HL-60/S4 treated with retinoic acid at 250 ng/mL for 4 days and 3 days (cell line): Measurements from ENCODE around the gene SLC9A6.

Experiments used
- in situ Hi-C: fragments of 300-500 bp; cut with MboI; formaldehyde crosslinking; loops from 2 replicates; pipeline ENCODE4 v1.7.0; 2022; ENCODE audit warnings: low sequenced_read_pairs

SLC9A6 gene

DNA sequence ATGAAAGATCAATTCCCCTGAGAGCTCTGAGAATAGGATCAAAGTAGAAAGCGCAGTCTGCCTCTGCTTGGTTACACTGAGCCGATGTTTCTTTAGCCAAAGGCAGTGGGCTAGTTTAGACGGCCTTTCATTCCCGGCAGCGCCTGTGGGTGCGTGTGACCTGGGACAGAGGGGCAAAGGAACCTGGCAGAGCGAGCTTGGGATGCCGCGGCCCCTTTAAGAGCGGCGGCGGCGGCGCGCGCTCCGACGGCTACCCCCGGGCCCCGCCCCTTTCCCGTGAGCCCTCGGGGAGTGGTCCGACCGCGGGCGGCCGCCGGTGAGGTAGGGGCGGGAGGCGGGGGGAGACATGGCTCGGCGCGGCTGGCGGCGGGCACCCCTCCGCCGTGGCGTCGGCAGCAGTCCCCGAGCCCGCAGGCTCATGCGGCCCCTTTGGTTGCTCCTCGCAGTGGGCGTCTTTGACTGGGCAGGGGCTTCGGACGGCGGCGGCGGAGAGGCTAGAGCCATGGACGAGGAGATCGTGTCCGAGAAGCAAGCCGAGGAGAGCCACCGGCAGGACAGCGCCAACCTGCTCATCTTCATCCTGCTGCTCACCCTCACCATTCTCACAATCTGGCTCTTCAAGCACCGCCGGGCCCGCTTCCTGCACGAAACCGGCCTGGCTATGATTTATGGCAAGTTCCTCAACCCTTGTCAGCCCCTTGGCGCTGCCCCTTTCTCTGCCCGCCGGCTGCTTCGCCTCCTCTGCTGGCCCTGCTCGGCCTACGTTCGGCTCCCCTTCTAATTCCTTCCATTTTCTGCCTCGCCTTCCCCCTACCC, at the start of gene SLC9A6:
TSS of gene SLC9A6 (plus strand) at position 279 of the 816 bp plus-strand sequence. CDS start at position 503, 224 bp downstream.
- in situ Hi-C loops, result no loop called here

DNA sequence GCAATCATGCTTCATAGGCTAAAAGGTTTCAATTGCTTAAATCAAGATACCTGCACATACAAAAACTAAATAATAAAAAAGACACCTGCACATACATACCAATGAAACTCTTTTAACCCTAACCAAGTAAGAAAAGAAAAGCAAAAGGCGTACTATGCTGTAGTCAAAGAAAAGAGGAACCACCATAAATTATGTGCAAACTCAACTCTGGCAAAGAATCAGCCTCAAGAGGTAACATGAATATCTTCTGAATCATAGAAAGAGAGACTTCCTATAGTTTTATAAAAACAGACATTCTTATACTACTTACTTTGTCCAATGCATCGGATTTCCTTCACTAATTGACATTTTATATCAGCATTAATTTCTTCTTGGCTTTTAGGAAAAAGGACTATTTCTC, 40.7 kb upstream of the SLC9A6 start:
- in situ Hi-C loops, result no loop called here

DNA sequence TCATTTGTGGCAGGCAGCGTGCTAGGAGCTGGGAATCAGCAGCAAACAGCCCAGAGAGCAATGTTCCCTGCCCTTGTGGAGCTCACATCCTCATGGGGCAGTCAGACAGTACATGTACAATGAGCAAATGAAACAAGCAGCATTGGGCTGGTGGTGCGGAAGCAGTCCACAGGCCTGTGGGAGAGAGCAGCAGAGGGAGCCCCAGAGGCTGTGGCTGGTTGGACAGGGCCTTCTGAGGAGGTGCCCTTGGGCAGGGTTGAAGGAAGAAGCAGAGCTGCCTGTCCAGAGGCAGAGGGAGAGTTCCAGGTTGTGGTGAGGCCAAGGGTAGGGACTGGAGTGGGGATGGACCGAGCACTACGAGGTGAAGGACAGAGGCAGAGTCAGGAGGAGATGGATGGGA, 33.9 kb upstream of the SLC9A6 start:
- in situ Hi-C loops, result no loop called here

DNA sequence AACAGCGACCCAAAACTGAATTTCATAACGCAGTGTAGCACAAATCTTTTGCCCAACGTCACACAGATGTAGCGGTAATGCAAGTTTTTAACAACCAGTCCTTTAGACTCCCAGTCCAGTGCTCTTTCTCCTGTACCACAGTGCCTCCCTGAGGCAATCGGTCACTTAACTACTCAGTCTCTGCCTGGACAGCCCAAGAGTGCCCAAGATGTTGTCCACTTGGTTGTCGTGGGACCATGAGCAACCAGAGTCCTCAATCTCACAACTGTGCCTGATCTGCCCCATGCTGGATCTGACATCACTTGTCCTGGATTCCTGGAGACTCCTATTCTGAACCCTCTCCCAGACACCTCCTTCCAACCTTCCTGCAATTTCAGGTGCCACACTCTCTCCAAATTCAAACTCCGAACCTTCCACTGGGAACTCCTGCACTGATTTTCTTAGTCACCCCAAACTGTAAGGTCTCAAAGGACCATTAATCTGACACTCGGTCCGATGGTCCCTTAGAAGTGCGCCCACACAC, 12.1 kb upstream of the SLC9A6 start:
- in situ Hi-C loops, result no loop called here

DNA sequence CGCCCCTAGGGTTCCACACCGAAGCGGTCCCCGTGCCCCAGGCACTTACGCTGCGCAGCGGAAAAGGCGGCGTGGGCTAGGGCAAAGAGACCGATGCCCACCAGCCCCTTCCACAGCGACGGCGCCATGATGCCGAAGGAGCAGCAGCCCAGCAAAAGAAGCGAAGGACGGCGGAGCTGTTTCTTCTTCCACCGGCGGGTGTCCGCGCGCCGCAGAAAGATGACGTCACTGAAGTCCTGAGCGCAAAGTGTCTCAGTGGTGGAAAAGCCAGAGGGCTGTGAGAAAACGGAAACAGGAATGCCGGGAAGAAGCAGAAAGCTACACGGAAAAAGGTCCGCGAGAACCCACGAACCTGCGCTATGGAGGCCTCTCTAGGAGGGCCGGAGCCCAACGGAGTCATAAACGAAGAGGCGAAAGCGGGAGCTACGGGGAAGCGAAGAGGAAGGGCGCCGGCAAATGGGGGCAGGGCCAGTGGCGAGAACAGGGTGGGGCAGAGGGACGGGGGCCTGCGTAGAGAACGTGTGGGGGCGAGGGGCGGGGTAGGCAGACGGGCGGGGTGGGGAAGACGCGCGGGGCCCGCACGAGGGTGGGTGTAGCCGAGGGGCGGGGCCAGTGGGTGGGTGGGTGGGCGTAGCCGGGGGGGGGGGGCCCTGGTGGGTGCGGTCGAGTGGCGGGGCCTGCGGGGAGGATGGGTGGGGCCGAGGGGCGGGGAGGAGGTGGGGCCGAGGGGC, 11.5 kb upstream of the SLC9A6 start, which contains the start of gene MMGT1:
TSS of gene MMGT1 (minus strand) at position 441 of the 731 bp plus-strand sequence. CDS start at position 128, 313 bp downstream.
- in situ Hi-C loops, result no loop called here

DNA sequence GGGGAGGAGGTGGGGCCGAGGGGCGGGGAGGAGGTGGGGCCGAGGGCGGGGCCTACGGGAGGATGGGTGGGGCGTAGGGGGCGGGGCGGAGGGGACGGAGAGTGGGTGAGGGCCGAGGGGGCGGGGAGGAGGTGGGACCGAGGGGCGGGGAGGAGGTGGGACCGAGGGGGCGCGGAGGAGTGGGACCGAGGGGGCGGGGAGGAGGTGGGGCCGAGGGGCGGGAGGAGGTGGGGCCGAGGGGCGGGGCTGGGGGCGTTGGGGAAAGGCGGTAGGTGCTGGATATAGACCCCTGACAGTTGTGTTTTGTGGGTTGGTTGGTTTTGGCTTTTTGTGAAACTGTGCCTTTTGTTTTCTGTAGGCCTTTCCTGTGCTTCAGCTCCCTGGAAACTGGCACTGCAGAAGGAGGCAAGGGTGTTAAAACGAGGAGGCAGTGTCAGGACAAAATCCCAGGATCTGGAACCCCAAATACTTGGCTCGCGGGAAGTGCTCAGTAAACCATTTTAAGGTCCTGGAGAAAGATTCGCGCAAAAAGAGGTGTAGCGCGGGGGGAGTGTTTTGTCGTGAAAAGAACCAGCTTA, 10.9 kb upstream of the SLC9A6 start:
- in situ Hi-C loops, result no loop called here

DNA sequence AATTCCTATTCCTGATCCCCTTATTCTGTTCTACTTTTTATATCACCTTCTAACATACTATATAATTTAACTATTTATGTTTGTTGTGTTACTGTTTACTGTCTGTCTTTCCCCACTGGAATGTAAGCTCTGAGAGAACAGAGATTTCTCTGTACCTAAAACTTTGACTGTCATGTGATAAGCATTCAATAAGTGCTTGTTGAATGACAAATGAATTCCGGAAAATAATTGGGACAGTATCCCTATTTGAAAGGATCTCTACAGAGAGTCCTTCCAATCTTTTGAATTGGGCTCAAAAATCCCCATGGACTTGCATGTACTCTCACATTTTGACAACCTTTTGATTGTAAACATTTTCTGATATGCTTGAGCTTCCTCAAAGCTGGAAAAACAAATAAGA, 9.8 kb upstream of the SLC9A6 start:
- in situ Hi-C loops, result no loop called here

DNA sequence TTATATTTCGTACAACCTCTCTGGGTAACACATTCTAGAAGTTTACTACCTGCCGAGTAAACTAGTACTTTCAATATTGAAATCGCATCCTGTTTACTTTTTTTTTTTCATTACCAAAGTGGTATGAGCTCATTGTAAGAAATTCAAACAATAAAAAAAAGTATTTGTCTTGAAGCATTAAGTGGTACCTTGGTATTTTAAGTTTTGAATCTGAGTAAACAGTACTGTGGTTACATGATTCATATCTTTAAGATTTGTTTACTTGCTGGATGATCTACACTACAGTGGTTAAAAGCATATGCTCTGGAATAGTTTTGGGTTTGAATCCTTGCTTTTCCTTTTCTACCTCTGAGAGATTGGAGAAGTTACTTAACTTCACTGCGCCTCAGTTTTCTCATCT, 7.6 kb upstream of the SLC9A6 start:
- in situ Hi-C loops, result no loop called here

DNA sequence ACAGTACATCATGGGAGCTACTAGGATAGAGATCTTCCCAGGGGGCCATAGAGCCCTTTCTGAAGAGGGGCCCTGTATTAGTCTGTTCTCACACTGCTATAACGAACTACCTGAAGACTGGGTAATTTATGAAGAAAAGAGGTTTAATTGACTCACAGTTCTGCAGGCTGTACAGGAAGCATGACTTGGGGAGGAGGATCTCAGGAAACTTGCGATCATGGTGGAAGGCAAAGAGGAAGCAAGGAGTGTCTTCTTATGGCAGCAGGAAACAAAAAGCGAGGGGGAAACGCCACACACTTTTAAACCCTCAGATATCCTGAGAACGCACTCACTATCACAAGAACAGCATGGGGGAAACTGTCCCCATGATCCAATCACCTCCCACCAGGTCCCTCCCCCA, 4.2 kb upstream of the SLC9A6 start:
- in situ Hi-C loops, result no loop called here

DNA sequence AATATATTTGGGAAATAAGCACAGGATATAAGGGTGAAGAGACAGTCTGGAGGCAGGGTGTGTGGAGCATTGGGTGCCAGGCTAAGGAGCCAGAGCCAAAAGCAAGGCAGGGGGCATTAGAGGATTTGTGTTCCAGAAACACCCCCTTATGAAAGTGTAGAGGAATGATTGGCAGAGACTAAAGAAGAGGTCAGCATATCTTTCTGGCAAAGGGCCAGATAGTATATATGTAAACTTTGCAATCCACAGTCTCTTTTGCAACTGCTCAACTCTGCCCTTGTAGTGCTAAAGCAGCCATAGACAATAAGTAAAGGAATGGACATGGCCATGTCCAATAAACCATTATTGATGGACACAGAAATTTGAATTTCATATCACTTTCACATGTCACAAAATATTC, 3.6 kb upstream of the SLC9A6 start:
- in situ Hi-C loops, result no loop called here

DNA sequence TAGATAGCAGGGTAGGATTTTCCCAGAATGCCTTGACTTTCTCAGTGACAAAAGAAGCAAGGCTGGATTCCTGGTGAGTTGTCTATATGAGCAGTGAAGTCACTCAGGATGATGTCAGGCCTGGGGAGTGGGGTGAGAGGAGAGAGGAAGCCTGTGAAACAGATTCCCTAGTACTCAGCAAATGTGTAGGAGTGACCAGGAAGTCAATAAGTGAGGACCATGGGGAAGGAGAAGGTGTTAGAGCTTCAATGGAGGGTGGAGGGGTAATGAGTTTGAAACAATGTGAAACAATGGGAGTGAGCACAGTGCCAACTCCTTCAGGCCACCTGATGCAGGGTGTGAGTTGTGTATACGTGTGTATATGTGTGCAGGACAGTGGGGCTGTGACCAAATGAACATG, 2.4 kb upstream of the SLC9A6 start:
- in situ Hi-C loops, result no loop called here

DNA sequence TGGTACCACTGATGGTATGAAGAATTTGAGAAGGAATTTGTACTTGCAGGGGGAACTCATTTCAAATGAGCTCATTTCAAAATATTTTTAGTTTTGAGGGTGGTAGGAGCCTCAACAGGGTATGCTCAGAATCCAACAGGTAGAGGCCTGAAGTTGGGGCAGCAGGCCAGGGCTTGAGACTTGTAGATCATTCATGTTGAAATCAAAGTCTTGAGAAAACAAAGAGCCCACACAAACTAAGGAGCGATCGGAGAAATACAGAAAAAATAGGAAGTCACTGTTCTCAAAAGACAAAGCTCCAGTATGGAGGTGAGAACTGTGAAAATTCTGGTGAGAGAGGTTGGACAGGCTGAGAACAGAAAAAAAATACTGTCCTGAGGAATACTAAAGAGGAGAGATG, 979 bp upstream of the SLC9A6 start:
- in situ Hi-C loops, result no loop called here

DNA sequence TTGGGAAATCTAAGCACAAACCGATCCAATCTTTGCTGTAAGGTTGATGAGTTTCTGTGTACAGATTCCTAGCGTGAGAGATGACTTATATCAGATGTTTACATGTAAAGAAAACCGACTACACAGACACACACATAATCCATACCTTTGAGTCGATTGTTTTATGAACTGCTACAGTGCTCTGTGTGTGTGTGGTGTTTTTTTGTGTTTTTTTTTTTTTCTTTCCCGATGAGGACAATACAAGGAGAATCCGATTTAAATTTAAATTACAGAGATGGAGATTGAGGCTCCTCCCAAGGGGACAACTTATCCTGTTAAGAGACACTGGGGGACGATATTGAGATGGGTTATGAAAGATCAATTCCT, 461 bp upstream of the SLC9A6 start:
- in situ Hi-C loops, result no loop called here

DNA sequence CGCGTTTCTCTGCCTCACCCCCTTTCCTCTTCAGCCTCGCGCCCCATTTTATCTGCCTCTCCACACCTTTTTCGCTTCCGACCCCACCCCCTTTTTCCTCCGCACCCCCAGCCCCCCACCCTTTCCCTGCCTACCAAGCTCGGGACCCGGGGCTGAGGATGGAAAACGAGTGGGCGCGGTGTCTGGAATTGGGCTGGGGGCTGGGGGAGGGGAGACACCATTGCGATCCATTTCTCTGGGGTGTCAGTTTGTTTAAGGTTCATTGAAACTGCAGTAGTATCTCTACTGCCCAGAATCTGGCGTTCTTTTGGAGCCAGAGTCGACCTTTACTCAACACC, 707 bp downstream of the SLC9A6 start:
- in situ Hi-C loops, result no loop called here

DNA sequence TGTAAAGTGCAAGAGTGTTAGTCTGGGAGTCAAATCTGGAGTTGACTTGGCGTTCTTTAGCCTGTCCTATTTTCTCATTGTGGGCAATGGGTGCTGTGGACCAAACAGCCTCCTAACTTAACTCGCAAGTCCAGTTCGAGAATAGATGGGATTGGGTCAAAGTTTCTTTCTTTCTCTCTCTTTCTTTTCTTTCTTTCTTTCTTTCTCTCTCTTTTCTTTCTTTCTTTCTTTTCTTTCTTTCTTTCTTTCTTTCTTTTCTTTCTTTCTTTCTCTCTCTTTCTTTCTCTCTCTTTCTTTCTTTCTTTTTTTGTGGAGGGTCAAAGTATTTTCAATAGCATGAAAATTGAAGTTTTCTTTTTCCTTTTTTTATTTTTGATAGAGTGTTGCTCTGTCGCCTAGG, 3.0 kb downstream of the SLC9A6 start:
- in situ Hi-C loops, result no loop called here

DNA sequence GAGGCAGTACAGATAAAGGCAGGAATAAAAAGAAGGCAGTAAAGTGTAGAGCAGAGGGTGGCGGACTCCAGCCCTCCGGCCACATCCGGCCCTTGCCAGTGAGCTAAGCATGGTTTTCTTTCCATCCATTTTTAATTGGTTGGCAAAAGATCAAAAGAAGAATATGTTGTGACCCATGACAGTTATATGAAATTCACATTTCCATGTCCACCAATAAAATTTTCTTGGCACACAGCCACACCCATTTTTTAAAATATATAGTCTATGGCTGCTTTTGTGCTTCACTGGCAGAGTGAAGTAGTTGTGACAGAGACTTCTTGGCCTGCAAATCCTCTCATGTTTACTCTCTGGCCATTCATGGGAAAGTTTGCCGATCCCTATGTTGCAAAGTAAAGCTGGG, 29.8 kb downstream of the SLC9A6 start:
- in situ Hi-C loops, result no loop called here

DNA sequence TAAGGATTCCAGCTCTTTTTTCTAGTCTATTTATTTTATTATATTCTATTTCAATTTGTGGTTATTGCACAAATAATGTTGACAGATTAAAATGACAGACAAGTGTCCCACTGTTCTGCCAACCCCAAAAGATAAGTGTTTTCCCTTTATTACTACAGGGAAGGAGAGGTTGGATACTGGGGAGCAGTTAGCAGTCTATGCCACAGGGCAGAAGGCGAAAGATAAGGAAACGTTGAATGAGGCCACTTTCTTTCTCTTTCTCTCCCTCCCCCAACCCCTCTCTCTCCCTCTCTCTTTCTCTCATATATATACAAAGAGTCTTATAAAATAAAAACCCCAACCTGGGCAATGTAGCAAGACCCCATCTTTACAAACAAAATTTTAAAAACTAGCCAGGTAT, 31.6 kb downstream of the SLC9A6 start:
- in situ Hi-C loops, result no loop called here

DNA sequence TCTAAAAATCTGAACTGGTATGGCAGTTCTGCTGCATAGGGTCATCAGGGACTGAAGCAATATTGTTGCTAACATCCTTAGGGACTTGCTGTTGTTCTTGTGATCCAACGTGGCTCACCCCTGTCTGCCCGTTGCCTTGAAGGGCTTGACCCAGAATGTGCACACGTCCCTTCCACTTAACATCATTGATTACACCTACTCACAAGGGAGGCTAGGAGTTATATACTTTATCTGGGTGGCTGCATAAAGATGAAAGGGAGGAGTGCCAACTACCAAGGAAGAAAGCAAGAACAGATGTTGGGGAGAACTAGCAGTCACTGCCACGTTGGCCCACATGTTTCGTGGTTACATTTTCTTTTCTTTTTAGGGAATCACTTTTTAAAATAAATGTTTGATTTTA, 34.0 kb downstream of the SLC9A6 start:
- in situ Hi-C loops, result no loop called here

DNA sequence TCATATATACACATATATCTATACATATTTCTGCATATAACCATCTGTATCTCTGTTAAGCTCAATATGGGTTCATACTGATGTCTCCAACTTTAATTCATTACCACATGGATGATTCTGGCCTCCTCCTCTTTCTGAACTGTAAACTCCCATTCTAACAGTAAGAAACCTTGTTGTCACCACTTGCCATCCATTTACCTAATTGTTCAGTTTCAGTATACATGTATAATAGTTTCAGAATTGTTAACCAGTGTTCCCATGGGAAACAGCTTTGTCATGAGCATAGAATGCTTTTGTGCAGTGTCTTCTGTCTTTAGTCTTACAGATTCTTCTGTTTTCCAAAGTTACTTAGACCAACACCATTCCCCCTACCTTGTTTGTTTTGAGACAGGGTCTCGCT, 35.9 kb downstream of the SLC9A6 start:
- in situ Hi-C loops, result no loop called here

DNA sequence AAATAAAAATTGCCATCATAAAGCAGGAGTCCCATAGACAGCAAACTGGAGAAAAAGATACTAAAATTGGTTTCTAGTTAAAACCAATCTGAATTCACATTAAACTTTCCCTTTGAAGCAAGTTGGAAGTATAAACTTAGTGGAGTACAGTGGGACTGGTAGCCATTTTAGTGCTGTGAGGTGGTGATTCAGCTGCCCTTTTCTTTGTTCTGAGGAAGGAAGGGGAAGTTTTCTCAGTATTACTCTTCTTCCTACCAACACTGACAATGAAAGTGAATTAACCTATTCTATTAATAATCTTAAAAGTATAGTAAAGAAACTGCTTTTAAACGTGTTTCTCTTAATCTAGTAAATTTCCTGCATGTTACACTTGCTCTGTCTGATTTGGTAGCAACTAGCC, 36.7 kb downstream of the SLC9A6 start:
- in situ Hi-C loops, result no loop called here

DNA sequence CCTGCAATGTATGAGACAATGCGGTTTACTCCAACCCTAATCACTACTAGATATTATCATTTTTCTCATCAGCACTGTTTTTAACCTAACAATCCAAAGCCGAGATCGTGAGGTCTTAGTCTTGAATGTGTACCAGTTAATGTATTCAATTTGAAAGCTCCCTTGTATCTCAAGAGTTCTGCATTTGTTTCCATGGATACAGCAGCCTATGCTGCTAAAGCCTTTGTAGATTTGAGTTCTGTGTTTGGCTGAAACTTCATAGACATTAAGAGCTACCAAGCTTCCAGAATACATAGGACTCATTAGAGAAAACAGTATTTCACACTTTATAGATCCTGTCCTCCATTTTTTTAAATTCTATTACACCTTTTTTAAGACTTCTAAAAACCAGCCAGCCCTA, 39.9 kb downstream of the SLC9A6 start:
- in situ Hi-C loops, result no loop called here
